ENCODE results near the gene POLN.

POLN gene

DNA sequence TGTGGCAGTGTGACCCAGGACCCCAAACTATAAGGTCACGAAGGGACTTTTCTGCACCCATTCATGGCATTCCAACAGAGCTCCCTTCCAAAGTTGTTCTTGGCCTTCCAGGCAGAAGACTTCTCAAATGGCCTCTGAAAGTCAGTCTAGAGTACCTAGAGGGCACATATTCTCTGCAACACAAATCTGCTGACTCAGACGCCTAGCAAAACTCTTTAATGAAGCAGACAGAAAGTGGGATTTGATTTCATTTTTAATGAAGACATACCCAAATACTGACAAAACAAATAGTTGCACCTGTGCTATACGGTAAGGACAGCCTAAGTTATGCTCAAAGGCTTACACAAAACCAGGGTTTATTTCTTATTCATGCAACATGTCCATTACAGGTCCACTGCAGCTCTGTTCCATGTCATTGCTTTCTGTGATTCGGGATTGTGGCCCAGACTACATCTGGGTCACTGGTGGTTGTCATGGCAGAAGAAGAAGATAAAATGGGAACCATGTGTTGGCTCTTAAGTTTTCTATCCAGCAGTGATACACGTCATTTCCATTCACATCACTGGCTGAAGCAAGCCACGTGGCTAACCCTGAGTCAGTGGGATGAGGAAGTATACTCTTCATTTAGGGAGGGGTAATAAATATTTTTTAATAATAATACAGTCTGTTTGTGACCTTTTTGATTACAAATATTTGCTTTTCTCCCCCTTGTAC is 125.1 kb downstream of the POLN start:
- H3K4me3 ChIP-seq (ENCODE audit: low read length, poor library complexity, severe bottlenecking) = no peak overlapping the region
- no peaks in the 10 kb centered on the region for H3K9me3 ChIP-seq (ENCODE audit: insufficient read depth, low read depth, low read length)
- no peaks in the 10 kb centered on the region for H3K36me3 ChIP-seq (ENCODE audit: insufficient read depth, low read length)
- H4K20me1 ChIP-seq (ENCODE audit: insufficient read depth, low read length, poor library complexity, severe bottlenecking) = no peaks in the 10 kb centered on the region
- H3K4me2 ChIP-seq (ENCODE audit: low read depth, low read length, poor library complexity, severe bottlenecking) = no peak overlapping the region
- H3K4me1 ChIP-seq (ENCODE audit: insufficient read depth, low read length, poor library complexity, severe bottlenecking) = no peaks in the 10 kb centered on the region
- H3F3A ChIP-seq (ENCODE audit: low read depth) = no peaks in the 10 kb centered on the region
- no peak for TF ChIP-seq EZH2phosphoT487 (IDR thresholded peaks at IDR 0.05; ENCODE audit: borderline replicate concordance)
- TF ChIP-seq, protein P1, sequence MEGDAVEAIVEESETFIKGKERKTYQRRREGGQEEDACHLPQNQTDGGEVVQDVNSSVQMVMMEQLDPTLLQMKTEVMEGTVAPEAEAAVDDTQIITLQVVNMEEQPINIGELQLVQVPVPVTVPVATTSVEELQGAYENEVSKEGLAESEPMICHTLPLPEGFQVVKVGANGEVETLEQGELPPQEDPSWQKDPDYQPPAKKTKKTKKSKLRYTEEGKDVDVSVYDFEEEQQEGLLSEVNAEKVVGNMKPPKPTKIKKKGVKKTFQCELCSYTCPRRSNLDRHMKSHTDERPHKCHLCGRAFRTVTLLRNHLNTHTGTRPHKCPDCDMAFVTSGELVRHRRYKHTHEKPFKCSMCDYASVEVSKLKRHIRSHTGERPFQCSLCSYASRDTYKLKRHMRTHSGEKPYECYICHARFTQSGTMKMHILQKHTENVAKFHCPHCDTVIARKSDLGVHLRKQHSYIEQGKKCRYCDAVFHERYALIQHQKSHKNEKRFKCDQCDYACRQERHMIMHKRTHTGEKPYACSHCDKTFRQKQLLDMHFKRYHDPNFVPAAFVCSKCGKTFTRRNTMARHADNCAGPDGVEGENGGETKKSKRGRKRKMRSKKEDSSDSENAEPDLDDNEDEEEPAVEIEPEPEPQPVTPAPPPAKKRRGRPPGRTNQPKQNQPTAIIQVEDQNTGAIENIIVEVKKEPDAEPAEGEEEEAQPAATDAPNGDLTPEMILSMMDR (conservative IDR thresholded peaks at IDR 0.05; ENCODE audit: low read length) = no peak
- H2AFZ ChIP-seq (ENCODE audit: low read length) = no peak overlapping the region
- no peaks in the 10 kb centered on the region for H3K27me3 ChIP-seq (ENCODE audit: insufficient read depth, low read length, poor library complexity, severe bottlenecking)
- H3K9ac ChIP-seq (ENCODE audit: low read depth, low read length, poor library complexity, severe bottlenecking) = no peak overlapping the region
- no peaks in the 10 kb centered on the region for H3K79me2 ChIP-seq (ENCODE audit: insufficient read depth, low read length)
- H3K9me2 ChIP-seq (replicated peaks; ENCODE audit: low read depth, low read length) = no peaks in the 10 kb centered on the region

GRCh38 chr4:2105559-2105958 is 136.4 kb downstream of the POLN start:
- Histone ChIP-seq H2AFZ (ENCODE audit: low read length) (no peak overlapping the region), H3K27me3 (ENCODE audit: insufficient read depth, low read length, poor library complexity, severe bottlenecking) (no peaks in the 10 kb centered on the region), H3K4me1 (ENCODE audit: insufficient read depth, low read length, poor library complexity, severe bottlenecking) (no peaks in the 10 kb centered on the region), H3K4me2 (ENCODE audit: low read depth, low read length, poor library complexity, severe bottlenecking) (no peak overlapping the region), H3F3A (ENCODE audit: low read depth) (no peaks in the 10 kb centered on the region), H3K9me3 (ENCODE audit: insufficient read depth, low read depth, low read length) (peaks cover 3% of the 10 kb centered on the region; the same call in 1 of the 2 replicates), H3K9ac (ENCODE audit: low read depth, low read length, poor library complexity, severe bottlenecking) (no peak overlapping the region), H3K9me2 (replicated peaks; ENCODE audit: low read depth, low read length) (no peaks in the 10 kb centered on the region), H3K79me2 (ENCODE audit: insufficient read depth, low read length) (no peaks in the 10 kb centered on the region), H4K20me1 (ENCODE audit: insufficient read depth, low read length, poor library complexity, severe bottlenecking) (no peaks in the 10 kb centered on the region), H3K4me3 (ENCODE audit: low read length, poor library complexity, severe bottlenecking) (no peak overlapping the region), H3K36me3 (ENCODE audit: insufficient read depth, low read length) (no peaks in the 10 kb centered on the region)
- TF ChIP-seq EZH2phosphoT487 (IDR thresholded peaks at IDR 0.05; ENCODE audit: borderline replicate concordance) = no peak
- TF ChIP-seq, protein P1 (conservative IDR thresholded peaks at IDR 0.05; ENCODE audit: low read length) = no peak

- H3K36me3 ChIP-seq (ENCODE audit: insufficient read depth, low read length) = no peaks in the 10 kb centered on the region
- no peak overlapping the region for H2AFZ ChIP-seq (ENCODE audit: low read length)
- H3K9me2 ChIP-seq (replicated peaks; ENCODE audit: low read depth, low read length) = no peaks in the 10 kb centered on the region
- H3K9me3 ChIP-seq (ENCODE audit: insufficient read depth, low read depth, low read length) = peaks cover 3% of the 10 kb centered on the region; the same call in 1 of the 2 replicates
- H3K4me3 ChIP-seq (ENCODE audit: low read length, poor library complexity, severe bottlenecking) = no peak overlapping the region
- H4K20me1 ChIP-seq (ENCODE audit: insufficient read depth, low read length, poor library complexity, severe bottlenecking) = no peaks in the 10 kb centered on the region
- H3K9ac ChIP-seq (ENCODE audit: low read depth, low read length, poor library complexity, severe bottlenecking) = no peak overlapping the region
- TF ChIP-seq EZH2phosphoT487 (IDR thresholded peaks at IDR 0.05; ENCODE audit: borderline replicate concordance) = no peak
- TF ChIP-seq, protein P1 (conservative IDR thresholded peaks at IDR 0.05; ENCODE audit: low read length) = no peak
- no peaks in the 10 kb centered on the region for H3K27me3 ChIP-seq (ENCODE audit: insufficient read depth, low read length, poor library complexity, severe bottlenecking)
- no peaks in the 10 kb centered on the region for H3K4me1 ChIP-seq (ENCODE audit: insufficient read depth, low read length, poor library complexity, severe bottlenecking)
- H3K79me2 ChIP-seq (ENCODE audit: insufficient read depth, low read length) = no peaks in the 10 kb centered on the region
- H3K4me2 ChIP-seq (ENCODE audit: low read depth, low read length, poor library complexity, severe bottlenecking) = no peak overlapping the region
- no peaks in the 10 kb centered on the region for H3F3A ChIP-seq (ENCODE audit: low read depth)
These were observed 137.2 kb downstream of the POLN start for GRCh38 chr4:2104556-2105345.

Data from Loucy (cell line).